Transverse colon (tissue), 4 donors: Measurements from ENCODE around the gene PEX10.

Experiments
- CTCF ChIP-seq, 5 experiments: fragments of 200-600 bp in 3 of 5; fragments of 450-650 bp in 2 of 5; sonication (generic) in 3 of 5; IDR thresholded peaks; 1 replicate in 2 of 5; 2 replicates in 3 of 5; pipeline ENCODE4 v1.5.1; 2016 to 2017; ENCODE audit warnings: antibody characterized with exemption in 5 of 5, inconsistent platforms in 3 of 5, mild to moderate bottlenecking in 2 of 5, moderate library complexity in 1 of 5
- POLR2A ChIP-seq: fragments of 450-650 bp; IDR thresholded peaks from one replicate; pipeline ENCODE4 v1.6.1; 2016; ENCODE audit warnings: antibody characterized with exemption, mild to moderate bottlenecking, moderate library complexity
- POLR2AphosphoS5 ChIP-seq, 3 donors: sonication (generic); formaldehyde crosslinking; IDR thresholded peaks; one replicate each; pipeline ENCODE4 v1.6.1; 2016; ENCODE audit warnings: antibody characterized with exemption in 3 of 3

GRCh38 chr1:2418791-2419320, 6.5 kb upstream of the PEX10 start:
- TF ChIP-seq CTCF (IDR thresholded peaks at IDR 0.05), result no peak
- TF ChIP-seq POLR2AphosphoS5 (IDR thresholded peaks at IDR 0.05), result no peak
- no peak for TF ChIP-seq POLR2A
